Spleen (tissue), 11 donors: ENCODE data around the gene CLEC10A. TPM values are rescaled to one million over a fixed set of nuclear protein-coding genes. Genes with fewer than 3 reads are reported as not detected.

Experiments used
- DNase-seq: peaks from one replicate; pipeline ENCODE4 v3.0.0-alpha.2; 2020
- H3K27ac ChIP-seq, 8 donors: fragments of 200-600 bp; sonication (generic) in 7 of 8; 1 replicate in 4 of 8; 2 replicates in 4 of 8; pipeline versions ENCODE4 v1.5.0 to v1.8.0; 2016 to 2021; ENCODE audit warnings: inconsistent platforms in 4 of 8, mild to moderate bottlenecking in 4 of 8, moderate library complexity in 1 of 8
- H3K27me3 ChIP-seq, 7 donors: fragments of 200-600 bp; sonication (generic) in 6 of 7; replicated peaks in 1 of 7; 1 replicate in 4 of 7; 2 replicates in 3 of 7; pipeline versions ENCODE4 v1.5.0 to v1.8.0; 2016 to 2021; ENCODE audit warnings: inconsistent platforms in 3 of 7, mild to moderate bottlenecking in 1 of 7
- H3K36me3 ChIP-seq, 6 donors: fragments of 200-600 bp; sonication (generic) in 5 of 6; 1 replicate in 4 of 6; 2 replicates in 2 of 6; pipeline versions ENCODE4 v1.5.0 to v1.8.0; 2016 to 2021; ENCODE audit warnings: inconsistent platforms in 2 of 6
- H3K4me1 ChIP-seq, 6 donors: fragments of 200-600 bp; sonication (generic) in 5 of 6; 1 replicate in 3 of 6; 2 replicates in 3 of 6; pipeline versions ENCODE4 v1.5.0 to v1.8.0; 2016 to 2021; ENCODE audit warnings: inconsistent platforms in 3 of 6
- H3K4me3 ChIP-seq, 8 donors: fragments of 200-600 bp; sonication (generic) in 7 of 8; 1 replicate in 4 of 8; 2 replicates in 4 of 8; pipeline versions ENCODE4 v1.5.0 to v1.8.0; 2016 to 2021; ENCODE audit warnings: inconsistent platforms in 4 of 8, mild to moderate bottlenecking in 4 of 8, moderate library complexity in 2 of 8
- H3K9me3 ChIP-seq, 8 donors: fragments of 200-600 bp; sonication (generic) in 7 of 8; 1 replicate in 4 of 8; 2 replicates in 4 of 8; pipeline versions ENCODE4 v1.5.0 to v1.8.0; 2016 to 2021; ENCODE audit warnings: inconsistent platforms in 4 of 8
- CTCF ChIP-seq, 11 experiments: fragments of 200-600 bp in 7 of 11; fragments of 450-650 bp in 4 of 11; sonication (generic) in 4 of 11; IDR thresholded peaks in 8 of 11; conservative IDR thresholded peaks in 3 of 11; 1 replicate in 7 of 11; 2 replicates in 4 of 11; pipeline versions ENCODE4 v1.4.0 to v1.8.0; 2016 to 2021; ENCODE audit warnings: antibody characterized with exemption in 11 of 11, inconsistent platforms in 4 of 11, mild to moderate bottlenecking in 1 of 11
- POLR2A ChIP-seq, 3 donors: fragments of 450-650 bp; IDR thresholded peaks; one replicate each; pipeline ENCODE4 v1.5.1; 2017; ENCODE audit warnings: antibody characterized with exemption in 3 of 3, mild to moderate bottlenecking in 1 of 3
- POLR2AphosphoS5 ChIP-seq, 3 donors: sonication (generic); formaldehyde crosslinking; IDR thresholded peaks; one replicate each; pipeline ENCODE4 v1.5.1; 2017; ENCODE audit warnings: antibody characterized with exemption in 3 of 3
- WGBS, 5 donors: extraction: QIAGEN DNeasy Blood & Tissue Kit in 3 of 5; methylation state at CpG; one replicate each; pipeline versions ENCODE4 v1.1.5 to v1.1.7; 2013 to 2018; 5-methylcytosine and 5-hydroxymethylcytosine counted together
- intact Hi-C: fragments of 100-400 bp; cut with DNase I; formaldehyde crosslinking; loops from one replicate; pipeline ENCODE4 v1.15.0; 2023; ENCODE audit warnings: low total_unique reads
- polyA plus RNA-seq, 3 donors: library from polyadenylated mRNA; stranded (reverse); fragments of 200-250 nt; gene quantifications; one replicate each; pipeline ENCODE4 v1.2.1, GENCODE V29; 2013
- total RNA-seq, 7 donors: library from RNA; depleted of rRNA in 3 of 7; stranded (reverse); fragments of >200 nt in 3 of 7; fragmentation: NEBNext Ultra II Directional in 4 of 7; extraction: Animal tissue kit (Norgen Biotek cat#: 25700) in 4 of 7; gene quantifications; one replicate each; pipeline versions ENCODE4 v1.1.0 to v1.2.1, GENCODE V29; 2016 to 2021
- donor health status: healthy with polysubstance abuse.
- donor health status: DM: no; HTN: no; CAD: no; lungs with moderate emphysema.
- donor health status: DM: no; HTN: no; CAD: no.
- donor health status: Bipolar disorder and iron deficiency.
- donor health status: healthy.
- donor health status: DM: no; HTN: no; CAD: no.
- donor health status: DM: yes; HTN: yes; CAD: no.

The CLEC10A gene
- total and polyA plus RNA-seq, 10 donors, result 0.85 to 22.2 (median 6.7) TPM

- peaks cover 0 to 3% (median 0%) of the 10 kb centered on the region in 8 donors for H3K9me3 ChIP-seq
- TF ChIP-seq POLR2A (IDR thresholded peaks at IDR 0.05), result no peak
- no peak for TF ChIP-seq POLR2AphosphoS5 (IDR thresholded peaks at IDR 0.05)
- TF ChIP-seq CTCF (IDR thresholded peaks at IDR 0.05 in 8 of 11, conservative IDR thresholded peaks at IDR 0.05 in 3 of 11), result no peak
- H3K36me3 ChIP-seq, result no peaks in the 10 kb centered on the region
- H3K27me3 ChIP-seq, result peaks cover 0 to 7% (median 0%) of the 10 kb centered on the region in 7 donors
- no peak for DNase-seq
- 80 to 88% (median 83%) methylated on average over 14 of the region's 14 CpGs for WGBS, 5 donors
- H3K4me1 ChIP-seq, result peaks cover 0 to 28% (median 0%) of the 10 kb centered on the region in 6 donors
- H3K27ac ChIP-seq, result peak within 1 kb of the TSS in 3 of 8 donors; percentile 65 to 69 (median 65)
- no peak within 1 kb of the TSS for H3K4me3 ChIP-seq
- intact Hi-C loops, result no loop called here
These were observed 34.3 kb upstream of the CLEC10A start, which contains the start of gene ASGR2 for GRCh38 chr17:7114241-7114874. Gene ASGR2 (minus strand): TSS chr17:7114822. CDS start chr17:7114240, 582 bp downstream.

GRCh38 chr17:7113273-7114071, 33.4 kb upstream of the CLEC10A start:
- Histone ChIP-seq H3K4me3 (no peak overlapping the region), H3K9me3 (peaks cover 0 to 3% (median 0%) of the 10 kb centered on the region in 8 donors)

GRCh38 chr17:7112510-7113108, 32.6 kb upstream of the CLEC10A start:
- Histone ChIP-seq H3K27me3 (peaks cover 0 to 15% (median 0%) of the 10 kb centered on the region in 7 donors), H3K27ac (peak overlapping the region in 3 of 8 donors; percentile 16 to 33 (median 30)), H3K36me3 (no peaks in the 10 kb centered on the region), H3K9me3 (peaks cover 0 to 3% (median 0%) of the 10 kb centered on the region in 8 donors), H3K4me1 (peaks cover 0 to 28% (median 0%) of the 10 kb centered on the region in 6 donors), H3K4me3 (no peak overlapping the region)
- 68 to 84% (median 83%) methylated on average over 10 of the region's 10 CpGs for WGBS, 5 donors
- TF ChIP-seq CTCF (IDR thresholded peaks at IDR 0.05 in 8 of 11, conservative IDR thresholded peaks at IDR 0.05 in 3 of 11) (no peak), POLR2A (IDR thresholded peaks at IDR 0.05) (no peak), POLR2AphosphoS5 (IDR thresholded peaks at IDR 0.05) (no peak)
- intact Hi-C loops, result no loop called here
- no peak for DNase-seq

More at GRCh38 chr17:7113273-7114071, 33.4 kb upstream of the CLEC10A start:
- H3K4me1 ChIP-seq, result peaks cover 0 to 28% (median 0%) of the 10 kb centered on the region in 6 donors
- peaks cover 0 to 7% (median 0%) of the 10 kb centered on the region in 7 donors for H3K27me3 ChIP-seq
- WGBS, 5 donors, result 83 to 93% (median 87%) methylated on average over 15 of the region's 15 CpGs
- intact Hi-C loops, result no loop called here
- DNase-seq, result no peak
- peak overlapping the region in 2 of 8 donors; percentile 65 to 69 for H3K27ac ChIP-seq
- no peaks in the 10 kb centered on the region for H3K36me3 ChIP-seq
- TF ChIP-seq POLR2A (IDR thresholded peaks at IDR 0.05) (no peak), POLR2AphosphoS5 (IDR thresholded peaks at IDR 0.05) (no peak), CTCF (IDR thresholded peaks at IDR 0.05 in 8 of 11, conservative IDR thresholded peaks at IDR 0.05 in 3 of 11) (no peak)
